ENCODE results near the gene EFNA5. TPM values are rescaled to one million over a fixed set of nuclear protein-coding genes. Genes with fewer than 3 reads are reported as not detected.

EFNA5 gene
- total RNA-seq, 2 donors from 2014 or later: 6.0 to 13.5 TPM

GRCh38 chr5:107651325-107651724 lies 19.4 kb downstream of the EFNA5 start:
- DNase-seq (ENCODE audit: low spot score): no peak
- H3K4me1 ChIP-seq (ENCODE audit: control insufficient read depth in 1 of 2, low read depth in 2 of 2): peaks cover 0 to 18% of the 10 kb centered on the region in 2 donors
- no peak overlapping the region for H3K27ac ChIP-seq
- no peak for TF ChIP-seq CTCF (IDR thresholded peaks at IDR 0.05)
- H3K27me3 ChIP-seq (replicated peaks; ENCODE audit: insufficient read depth): no peaks in the 10 kb centered on the region
- no peaks in the 10 kb centered on the region for H3K36me3 ChIP-seq
- H3K9me3 ChIP-seq: no peaks in the 10 kb centered on the region
- ATAC-seq (ENCODE audit: insufficient number of reproducible peaks, low FRiP score, low read depth): no peak
- no peak overlapping the region for H3K4me3 ChIP-seq

GRCh38 chr5:107646418-107646817 lies 24.3 kb downstream of the EFNA5 start:
- Histone ChIP-seq H3K27me3 (replicated peaks; ENCODE audit: insufficient read depth) (no peaks in the 10 kb centered on the region), H3K27ac (no peak overlapping the region), H3K9me3 (no peaks in the 10 kb centered on the region), H3K4me3 (no peak overlapping the region), H3K36me3 (no peaks in the 10 kb centered on the region), H3K4me1 (ENCODE audit: control insufficient read depth in 1 of 2, low read depth in 2 of 2) (peaks cover 0 to 6% of the 10 kb centered on the region in 2 donors)
- no peak for TF ChIP-seq CTCF (IDR thresholded peaks at IDR 0.05)
- ATAC-seq (ENCODE audit: insufficient number of reproducible peaks, low FRiP score, low read depth) (no peak), DNase-seq (ENCODE audit: low spot score) (no peak)

- no peaks in the 10 kb centered on the region for H3K9me3 ChIP-seq
- H3K4me3 ChIP-seq: no peak overlapping the region
- TF ChIP-seq CTCF (IDR thresholded peaks at IDR 0.05): no peak
- no peak for ATAC-seq (ENCODE audit: insufficient number of reproducible peaks, low FRiP score, low read depth)
- H3K27me3 ChIP-seq (replicated peaks; ENCODE audit: insufficient read depth): no peaks in the 10 kb centered on the region
- H3K4me1 ChIP-seq (ENCODE audit: control insufficient read depth in 1 of 2, low read depth in 2 of 2): peaks cover 0 to 10% of the 10 kb centered on the region in 2 donors
- H3K36me3 ChIP-seq: no peaks in the 10 kb centered on the region
- DNase-seq (ENCODE audit: low spot score): no peak
- no peak overlapping the region for H3K27ac ChIP-seq
Measured at GRCh38 chr5:107640568-107640967, 30.2 kb downstream of the EFNA5 start.

- peaks cover 0 to 10% of the 10 kb centered on the region in 2 donors for H3K4me1 ChIP-seq (ENCODE audit: control insufficient read depth in 1 of 2, low read depth in 2 of 2)
- DNase-seq (ENCODE audit: low spot score) (no peak), ATAC-seq (ENCODE audit: insufficient number of reproducible peaks, low FRiP score, low read depth) (no peak)
- no peak for TF ChIP-seq CTCF (IDR thresholded peaks at IDR 0.05)
- no peaks in the 10 kb centered on the region for H3K36me3 ChIP-seq
- no peaks in the 10 kb centered on the region for H3K27me3 ChIP-seq (replicated peaks; ENCODE audit: insufficient read depth)
- no peak overlapping the region for H3K4me3 ChIP-seq
- H3K27ac ChIP-seq: no peak overlapping the region
- no peaks in the 10 kb centered on the region for H3K9me3 ChIP-seq
Measured at GRCh38 chr5:107639990-107640389, 30.7 kb downstream of the EFNA5 start.

GRCh38 chr5:107636555-107636954 lies 34.2 kb downstream of the EFNA5 start:
- peaks cover 0 to 23% of the 10 kb centered on the region in 2 donors for H3K4me1 ChIP-seq (ENCODE audit: control insufficient read depth in 1 of 2, low read depth in 2 of 2)
- H3K9me3 ChIP-seq: no peaks in the 10 kb centered on the region
- ATAC-seq (ENCODE audit: insufficient number of reproducible peaks, low FRiP score, low read depth) (no peak), DNase-seq (ENCODE audit: low spot score) (no peak)
- H3K27ac ChIP-seq: no peak overlapping the region
- no peaks in the 10 kb centered on the region for H3K27me3 ChIP-seq (replicated peaks; ENCODE audit: insufficient read depth)
- H3K36me3 ChIP-seq: no peaks in the 10 kb centered on the region
- H3K4me3 ChIP-seq: no peak overlapping the region
- no peak for TF ChIP-seq CTCF (IDR thresholded peaks at IDR 0.05)
